ENCODE measurements around the gene LAG3.

Gene LAG3

GRCh38 chr12:6753772-6754356 is 18.5 kb upstream of the LAG3 start:
- no peak for DNase-seq

DNA sequence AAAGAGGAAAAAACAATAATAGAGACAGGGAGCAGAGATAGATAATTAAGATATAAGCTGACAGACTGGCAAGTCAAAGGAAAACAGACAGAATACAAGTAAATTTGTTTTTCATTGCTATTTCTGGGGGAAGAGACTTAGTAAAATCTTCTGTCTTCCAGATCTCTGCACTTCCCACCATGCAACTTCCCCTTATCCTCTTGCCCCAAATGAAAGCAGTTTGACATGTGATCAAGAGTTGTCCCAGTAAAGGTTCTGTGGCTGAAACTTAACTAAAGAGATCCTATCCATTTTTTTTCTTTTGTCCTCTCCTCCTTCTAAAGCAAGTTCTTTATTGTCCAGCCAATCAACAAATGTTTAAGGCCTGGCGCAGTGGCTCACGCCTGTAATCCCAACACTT is 17.9 kb upstream of the LAG3 start:
- DNase-seq = no peak

DNA sequence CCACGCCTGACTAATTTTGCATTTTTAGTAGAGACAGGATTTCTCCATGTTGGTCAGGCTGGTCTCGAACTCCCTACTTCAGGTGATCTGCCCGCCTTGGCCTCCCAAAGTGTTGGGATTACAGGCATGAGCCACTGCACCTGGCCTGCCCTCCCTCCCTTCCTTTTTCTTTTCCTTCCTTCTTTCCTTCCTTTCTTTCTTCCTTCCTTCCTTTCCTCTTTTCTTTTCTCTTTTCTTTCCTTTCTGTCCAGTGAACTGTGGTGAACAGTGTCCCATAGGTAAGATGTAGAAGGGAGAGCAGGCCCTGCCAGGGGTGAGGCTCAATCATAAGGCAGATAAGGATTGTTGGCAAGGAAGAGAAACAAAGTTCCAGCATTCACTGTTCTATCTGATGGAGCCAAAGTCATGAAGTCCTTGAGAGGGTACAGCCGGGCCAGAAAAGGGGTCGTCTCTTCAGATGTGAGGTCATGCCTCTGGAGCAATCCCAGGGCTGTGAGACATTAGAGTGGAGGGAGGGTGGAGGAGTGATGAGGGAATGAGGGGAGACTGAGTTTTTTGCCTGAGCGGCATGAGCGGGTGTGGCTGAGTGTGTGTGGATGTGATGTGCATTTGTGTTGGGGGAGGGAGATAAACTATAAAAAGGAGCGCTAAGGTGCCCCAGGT is 15.2 kb upstream of the LAG3 start:
- no peak for DNase-seq

DNA sequence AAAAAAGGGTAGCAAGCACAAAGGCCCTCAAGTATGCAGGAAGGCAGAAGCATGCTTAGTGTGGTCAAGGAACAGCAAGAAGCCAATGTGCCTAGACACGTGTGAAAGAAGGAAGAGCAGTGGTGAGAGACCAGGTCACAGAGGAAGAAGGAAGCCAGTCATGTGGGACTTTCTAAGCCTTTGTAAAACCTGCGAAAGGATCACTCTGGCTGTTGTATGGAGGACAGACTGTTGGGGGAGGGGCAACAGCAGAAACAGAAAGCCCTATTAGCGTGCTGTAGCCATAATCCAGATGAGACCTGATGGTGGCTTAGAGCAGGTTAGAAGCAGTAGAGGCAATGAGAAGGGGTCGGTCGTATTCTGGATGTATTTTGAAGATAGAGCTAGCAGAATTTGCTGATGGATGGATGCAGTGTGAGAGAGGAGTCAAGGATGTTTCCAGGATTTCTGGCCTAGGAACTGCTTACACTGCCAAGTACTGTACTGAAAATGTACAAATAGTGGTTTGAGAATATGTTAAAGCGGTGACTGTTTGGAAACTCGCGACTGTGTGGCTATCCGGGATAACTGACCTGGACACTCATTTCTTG is 13.7 kb upstream of the LAG3 start:
- DNase-seq = no peak

DNA sequence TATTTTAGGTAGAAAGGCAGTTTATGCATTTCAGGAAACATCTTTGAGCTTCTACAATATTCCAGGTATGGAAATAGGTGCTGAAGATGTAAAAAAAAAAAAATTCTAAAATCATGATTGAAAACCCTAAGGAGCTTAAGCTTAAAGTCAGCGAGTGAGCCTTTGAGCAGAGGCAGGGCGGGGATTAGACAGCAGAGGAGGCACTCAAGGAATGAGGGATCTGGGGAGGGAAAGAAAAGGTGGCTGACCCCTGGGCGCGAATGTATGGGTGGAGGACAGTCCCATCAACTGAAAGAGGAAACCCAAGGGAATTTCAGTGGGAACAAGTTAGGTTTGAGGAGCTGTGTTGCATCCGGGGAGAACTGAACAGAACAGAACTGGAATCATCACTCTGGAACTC is 12.6 kb upstream of the LAG3 start:
- DNase-seq = no peak

DNA sequence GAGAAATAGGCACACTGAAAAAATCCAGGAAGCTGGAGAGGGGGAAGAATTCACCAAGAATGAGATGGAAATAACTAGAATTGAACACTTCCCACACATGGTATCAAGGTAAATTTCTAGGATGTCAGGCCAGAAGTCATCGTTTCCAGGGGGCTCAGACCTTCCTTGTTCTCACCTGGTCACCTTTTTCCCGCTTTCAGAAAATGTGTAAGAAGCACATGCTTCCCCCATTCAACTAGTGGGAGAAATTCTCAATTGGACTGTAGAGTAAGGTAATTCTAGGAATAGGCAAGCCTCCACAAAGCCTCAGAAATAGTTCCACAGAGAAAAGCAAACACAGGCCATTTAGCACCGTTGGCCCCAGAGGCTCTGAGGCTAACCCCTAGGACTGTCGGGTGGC is 8.9 kb upstream of the LAG3 start:
- no peak for DNase-seq

DNA sequence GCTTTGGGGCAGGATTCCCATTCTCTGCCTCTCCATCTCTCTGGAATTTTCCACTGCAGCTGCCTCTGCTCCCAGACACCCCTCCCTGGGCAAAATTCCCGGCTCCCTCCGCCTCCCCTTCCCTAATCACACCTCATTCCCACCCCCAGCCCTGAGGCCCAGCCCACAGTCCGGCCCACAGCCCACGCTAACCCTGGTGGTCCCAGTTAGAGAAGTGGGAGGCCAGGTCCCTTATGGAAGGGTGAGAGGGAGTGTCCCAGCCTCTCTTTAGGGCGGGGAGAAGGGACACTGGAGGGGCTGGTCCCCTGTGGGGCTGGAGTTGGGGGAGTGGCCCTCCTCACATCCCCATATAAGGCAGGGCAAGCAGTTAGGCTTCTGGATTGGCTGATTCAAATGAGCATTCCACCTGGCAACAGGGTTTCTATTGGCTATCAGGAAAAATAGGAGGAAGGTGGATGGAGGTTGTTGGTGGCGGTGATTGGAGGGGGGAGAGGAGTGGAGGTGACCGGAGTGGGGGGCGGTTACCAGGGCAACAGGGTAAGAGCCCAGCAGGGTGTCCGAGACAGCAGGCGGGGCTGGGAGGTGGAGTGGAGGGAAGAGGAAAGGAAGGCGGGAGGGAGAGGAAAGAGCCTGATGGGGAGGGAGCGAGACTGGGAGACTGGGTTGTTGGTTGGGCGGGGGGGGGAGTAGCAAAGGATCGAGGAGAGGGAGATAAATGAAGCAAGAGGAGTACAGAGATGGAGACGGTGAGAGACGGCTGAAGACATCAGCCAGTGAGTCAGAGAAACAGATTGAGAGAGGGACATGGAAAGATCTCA is 8.1 kb upstream of the LAG3 start:
- peak; percentile 99 for DNase-seq

DNA sequence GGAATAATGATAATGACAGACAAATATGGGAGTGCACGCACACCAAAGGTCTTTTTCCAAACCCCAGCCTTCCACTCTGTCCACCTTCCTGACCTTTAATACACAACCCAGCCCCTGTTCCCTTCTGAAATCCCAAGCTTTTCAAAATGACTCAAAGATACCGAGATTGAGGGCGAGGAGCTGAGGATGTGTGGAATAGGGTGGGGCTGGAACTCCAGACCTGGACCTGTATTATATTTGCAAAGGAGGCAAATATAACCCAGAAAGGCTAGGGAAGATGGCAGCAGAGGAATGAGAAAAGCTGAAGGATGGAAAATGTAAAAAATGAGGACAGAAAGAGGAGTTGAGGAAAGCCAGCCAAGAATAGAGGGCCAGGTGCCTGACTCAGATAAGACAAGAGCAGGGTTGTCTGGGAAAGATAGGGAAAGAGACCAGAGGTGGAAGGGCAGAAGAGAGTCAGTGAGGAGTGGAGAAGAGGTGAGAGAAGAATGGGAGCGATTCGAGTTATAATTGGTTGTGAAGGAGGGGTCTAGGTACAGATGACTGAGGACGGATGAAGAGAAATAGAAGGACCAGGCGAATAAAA is 7.2 kb upstream of the LAG3 start:
- DNase-seq = peak; percentile 13

DNA sequence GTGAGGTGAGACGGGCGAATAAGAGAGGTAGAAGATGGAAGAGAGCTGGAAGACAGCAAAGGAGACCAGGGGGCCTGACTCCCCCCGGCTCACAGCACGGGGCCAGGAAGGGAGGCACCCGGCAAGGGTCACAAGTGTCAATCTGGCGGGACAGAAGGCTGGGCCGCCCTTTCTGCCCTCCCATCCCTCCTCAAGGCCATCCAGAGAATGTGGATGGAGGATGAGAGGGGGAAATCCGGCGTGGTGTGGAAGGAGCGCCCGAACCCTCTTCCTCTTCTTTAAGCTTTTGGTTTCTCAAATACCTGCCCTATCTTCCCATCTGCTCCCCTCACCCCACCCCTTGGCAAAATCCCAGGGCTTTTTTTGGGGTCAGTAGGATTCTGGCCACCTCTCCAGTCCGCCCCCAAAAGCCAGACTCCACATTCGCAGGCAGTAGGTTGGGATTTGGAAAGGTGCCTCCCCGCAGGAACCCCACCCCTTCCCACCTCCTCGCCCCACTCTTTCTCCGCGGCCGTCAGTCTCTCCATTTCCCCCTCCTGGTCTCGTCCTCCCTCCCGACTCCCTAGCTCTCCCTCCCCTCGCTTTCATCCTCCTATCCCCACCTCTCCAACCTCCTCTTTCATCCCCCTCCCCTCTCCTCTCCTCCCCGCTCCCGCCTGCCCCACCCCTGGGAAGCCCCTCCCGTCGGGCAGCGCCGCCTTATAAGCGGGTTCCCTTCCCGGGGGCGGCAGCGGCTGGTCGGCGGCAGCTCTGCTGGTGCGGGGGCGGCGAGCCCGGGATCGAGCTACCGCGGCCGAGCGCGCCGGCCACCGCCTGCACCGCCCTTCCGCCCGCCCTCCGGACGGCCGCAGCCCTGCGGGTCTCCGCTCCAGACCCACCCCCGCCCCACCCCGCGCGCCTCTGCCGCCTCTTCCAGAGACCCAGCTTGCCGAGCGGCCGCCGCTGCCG is 6.4 kb upstream of the LAG3 start, which contains the start of gene PTMS:
Gene PTMS, plus strand, starts transcription at position 730 of the 948 bp plus-strand sequence. CDS start 343 bp downstream, outside the sequence.
- peak; percentile 78 for DNase-seq

DNA sequence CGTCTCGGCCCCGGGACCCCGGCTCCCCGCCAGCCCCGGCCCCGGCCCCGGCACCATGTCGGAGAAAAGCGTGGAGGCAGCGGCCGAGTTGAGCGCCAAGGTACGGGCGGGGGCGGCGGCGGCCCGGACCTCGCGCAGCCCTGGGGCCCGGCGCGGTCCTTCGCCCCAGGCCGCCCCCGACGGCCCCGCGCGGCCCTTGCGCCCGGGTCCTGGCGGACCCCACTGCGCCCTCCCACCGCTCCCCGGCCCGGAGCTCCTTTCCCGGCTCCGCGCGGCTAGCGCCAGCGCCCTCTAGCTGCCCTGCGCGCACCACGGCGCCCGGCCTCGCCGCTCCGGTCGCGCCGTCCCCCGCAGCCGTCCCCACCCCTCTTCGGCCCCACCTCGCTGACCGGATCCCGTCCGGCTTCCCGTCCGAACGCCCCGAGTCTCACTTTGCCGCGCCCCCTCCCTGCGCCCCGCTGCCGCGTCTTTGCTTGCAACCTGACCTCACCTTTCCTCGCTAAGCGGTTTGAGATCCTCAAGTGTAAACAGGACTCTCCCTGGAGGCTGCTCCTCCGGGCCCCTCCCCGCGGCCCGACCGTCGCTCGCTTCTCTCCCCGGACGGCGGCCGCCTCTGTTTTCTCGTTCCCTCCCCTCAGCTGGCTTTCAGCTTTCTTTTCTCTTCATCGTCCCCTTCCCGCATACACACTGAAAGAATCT is 5.5 kb upstream of the LAG3 start:
- DNase-seq = peak; percentile 23

DNA sequence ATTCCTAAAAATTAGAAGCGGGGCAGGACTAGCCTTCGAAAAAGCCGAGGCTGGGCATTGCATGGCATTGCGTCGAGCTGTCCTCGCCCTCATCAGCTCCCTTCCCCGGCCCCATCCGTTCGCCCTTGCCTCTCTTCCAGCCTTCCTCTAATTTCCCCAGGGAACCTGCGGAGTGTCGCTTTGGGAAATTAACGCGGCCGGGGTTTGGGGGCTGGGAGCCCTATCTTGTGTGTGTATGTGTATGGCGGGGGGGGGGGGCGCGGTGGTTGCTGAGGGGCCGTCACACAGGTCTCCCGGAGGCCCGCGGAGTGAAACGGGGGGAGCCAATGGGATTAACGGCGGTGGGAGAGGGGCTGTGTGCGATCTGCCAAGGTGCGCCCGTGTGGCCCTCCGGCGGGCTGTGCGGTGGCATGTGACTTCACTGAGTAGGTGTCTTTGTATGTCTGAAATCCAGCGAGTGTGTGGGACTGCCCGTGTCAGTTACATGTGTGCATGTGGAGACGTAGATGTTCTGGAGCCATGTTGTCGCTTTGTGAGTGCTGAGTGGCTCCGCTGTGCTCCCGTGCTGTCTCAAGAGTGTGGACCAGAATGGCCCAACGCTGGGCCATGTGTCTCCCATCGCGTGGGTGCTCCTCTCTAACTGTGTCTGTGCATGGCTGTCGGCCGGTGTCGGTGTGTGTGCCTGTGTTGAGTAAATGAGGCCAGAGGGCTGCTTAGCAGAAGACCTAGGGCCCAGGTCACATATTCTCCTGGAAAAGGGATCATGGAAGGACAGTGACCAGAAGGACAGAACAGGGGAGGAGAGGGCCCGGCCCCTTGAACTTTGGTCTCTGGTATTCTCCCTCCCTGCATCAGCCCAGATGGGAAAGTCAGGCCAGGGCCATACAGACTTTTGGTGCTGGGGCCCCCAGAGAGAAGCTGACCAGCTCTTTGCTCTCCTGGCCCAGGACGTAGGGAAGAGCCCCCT is 4.7 kb upstream of the LAG3 start:
- peak; percentile 37 for DNase-seq

GRCh38 chr12:6768437-6768914 is 3.8 kb upstream of the LAG3 start:
- DNase-seq = no peak

- peak; percentile 2 for DNase-seq
Observed at GRCh38 chr12:6768990-6769389, 3.3 kb upstream of the LAG3 start.

GRCh38 chr12:6769666-6770065 is 2.7 kb upstream of the LAG3 start:
- DNase-seq = no peak

DNA sequence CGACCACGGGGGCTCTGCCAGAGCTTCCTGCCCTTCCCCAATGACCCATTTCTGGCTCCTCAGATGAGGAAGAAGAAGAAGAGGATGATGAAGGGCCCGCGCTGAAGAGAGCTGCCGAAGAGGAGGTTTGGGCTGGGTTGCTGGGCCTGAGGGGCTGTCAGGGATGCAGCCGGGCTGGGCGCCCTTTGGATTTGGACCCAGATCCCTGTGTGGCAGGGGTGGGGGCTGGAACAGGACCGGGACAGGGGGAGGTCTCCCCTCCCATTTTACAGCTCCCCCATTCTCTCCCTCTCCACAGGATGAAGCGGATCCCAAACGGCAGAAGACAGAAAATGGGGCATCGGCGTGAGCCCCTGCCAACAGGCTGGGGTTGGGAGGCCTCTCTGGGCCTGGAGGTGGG is 2.2 kb upstream of the LAG3 start:
- DNase-seq = no peak

DNA sequence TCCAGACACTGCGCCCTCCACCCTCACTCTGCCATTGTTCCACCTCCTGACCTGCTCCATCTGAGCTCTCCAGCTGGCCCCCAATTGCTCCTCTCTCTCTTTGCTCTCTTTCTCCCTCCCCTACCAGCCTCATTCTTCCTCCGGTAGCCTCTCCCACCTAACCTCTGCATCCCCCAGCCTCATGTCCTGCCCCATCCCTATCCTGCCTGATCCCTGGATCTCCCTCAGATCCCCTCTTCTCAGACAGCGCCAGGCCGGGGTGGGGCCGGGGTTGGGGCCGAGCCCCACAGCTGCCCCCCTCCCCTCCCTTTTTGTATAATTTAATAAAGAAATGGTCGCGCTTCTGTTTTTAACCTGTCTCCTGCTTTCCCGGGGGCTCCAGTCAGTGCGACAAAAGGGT is 1.7 kb upstream of the LAG3 start:
- no peak for DNase-seq

GRCh38 chr12:6771091-6771495 is 1.2 kb upstream of the LAG3 start:
- no peak for DNase-seq

GRCh38 chr12:6771509-6772330 is 600 bp upstream of the LAG3 start:
- no peak for DNase-seq
